Upper lobe of right lung (tissue), 1 donor: ENCODE data around the gene RPS6KA2. TPM values are rescaled to one million over a fixed set of nuclear protein-coding genes. Genes with fewer than 3 reads are reported as not detected.

Source experiments
- ATAC-seq: fragments of 200-7000 bp; cut with Tn5 transposase; one replicate; pipeline ENCODE4 v1.9.1; 2020; ENCODE audit warnings: mild to moderate bottlenecking, moderate library complexity
- DNase-seq: peaks from one replicate; pipeline ENCODE4 v3.0.0-alpha.2; 2020
- H3K27ac ChIP-seq: fragments of 200-600 bp; one replicate; pipeline ENCODE4 v1.8.0; 2022
- H3K27me3 ChIP-seq: fragments of 200-600 bp; one replicate; pipeline ENCODE4 v1.8.0; 2022; ENCODE audit warnings: mild to moderate bottlenecking
- H3K36me3 ChIP-seq: fragments of 200-600 bp; one replicate; pipeline ENCODE4 v1.8.0; 2022
- H3K4me1 ChIP-seq: fragments of 200-600 bp; one replicate; pipeline ENCODE4 v1.8.0; 2022
- H3K4me3 ChIP-seq: fragments of 200-600 bp; one replicate; pipeline ENCODE4 v1.8.0; 2022; ENCODE audit warnings: mild to moderate bottlenecking
- H3K9me3 ChIP-seq: fragments of 200-600 bp; one replicate; pipeline ENCODE4 v1.8.0; 2022
- CTCF ChIP-seq: fragments of 200-600 bp; IDR thresholded peaks from one replicate; pipeline ENCODE4 v1.8.0; 2022; ENCODE audit warnings: antibody characterized with exemption
- intact Hi-C: fragments of 100-400 bp; cut with DNase I; formaldehyde crosslinking; loops from one replicate; pipeline ENCODE4 v1.11.0; 2022
- total RNA-seq: library from RNA; stranded (reverse); fragmentation: NEBNext Ultra II Directional; extraction: Animal tissue kit (Norgen Biotek cat#: 25700); gene quantifications from one replicate; pipeline ENCODE4 v1.2.1, GENCODE V29; 2021
- donor health status: DM: no; HTN: yes; CAD: no; lungs with severe emphysema.

The RPS6KA2 gene
- total RNA-seq, 1 donor from 2014 or later = 136 TPM

GRCh38 chr6:166579237-166579850, 47.7 kb downstream of the RPS6KA2 start:
- H3K27me3 ChIP-seq = no peaks in the 10 kb centered on the region
- no peak overlapping the region for H3K4me3 ChIP-seq
- DNase-seq (no peak), ATAC-seq (peak; percentile 35)
- H3K9me3 ChIP-seq = no peaks in the 10 kb centered on the region
- TF ChIP-seq CTCF = no peak
- no peak overlapping the region for H3K27ac ChIP-seq
- peaks cover 4% of the 10 kb centered on the region for H3K4me1 ChIP-seq
- intact Hi-C loops = no loop called here
- no peaks in the 10 kb centered on the region for H3K36me3 ChIP-seq

- no peak for ATAC-seq
- Histone ChIP-seq H3K4me1 (peaks cover 3% of the 10 kb centered on the region), H3K4me3 (no peak overlapping the region), H3K27ac (no peak overlapping the region), H3K27me3 (no peaks in the 10 kb centered on the region), H3K36me3 (no peaks in the 10 kb centered on the region), H3K9me3 (no peaks in the 10 kb centered on the region)
- TF ChIP-seq CTCF = no peak
- DNase-seq = no peak
- intact Hi-C loops = no loop called here
These were observed 48.4 kb downstream of the RPS6KA2 start for GRCh38 chr6:166578536-166579236.

- Histone ChIP-seq H3K4me1 (peaks cover 20% of the 10 kb centered on the region), H3K9me3 (no peaks in the 10 kb centered on the region), H3K27ac (no peak overlapping the region), H3K36me3 (no peaks in the 10 kb centered on the region), H3K27me3 (no peaks in the 10 kb centered on the region), H3K4me3 (no peak overlapping the region)
- intact Hi-C loops = no loop called here
- TF ChIP-seq CTCF = no peak
- no peak for DNase-seq
- ATAC-seq = no peak
These were observed 51.8 kb downstream of the RPS6KA2 start for GRCh38 chr6:166575205-166575604.

- ATAC-seq = peak; percentile 39
- H3K9me3 ChIP-seq = no peaks in the 10 kb centered on the region
These were observed 53.4 kb downstream of the RPS6KA2 start for GRCh38 chr6:166573511-166574216.

More at GRCh38 chr6:166573511-166574216, 53.4 kb downstream of the RPS6KA2 start:
- intact Hi-C loops = no loop called here
- no peak for TF ChIP-seq CTCF
- Histone ChIP-seq H3K4me1 (peaks cover 20% of the 10 kb centered on the region), H3K36me3 (no peaks in the 10 kb centered on the region), H3K27me3 (no peaks in the 10 kb centered on the region), H3K4me3 (no peak overlapping the region), H3K27ac (no peak overlapping the region)
- no peak for DNase-seq
